GM18502 (cell line): ENCODE measurements around the gene DLG2.

ENCODE experiments used
- ATAC-seq: cut with Tn5 transposase; IDR thresholded peaks from one replicate; pipeline ENCODE4 v1.9.1; 2021; ENCODE audit warnings: mild to moderate bottlenecking; ENCODE audit not compliant: unreplicated experiment, poor library complexity

Gene DLG2

DNA sequence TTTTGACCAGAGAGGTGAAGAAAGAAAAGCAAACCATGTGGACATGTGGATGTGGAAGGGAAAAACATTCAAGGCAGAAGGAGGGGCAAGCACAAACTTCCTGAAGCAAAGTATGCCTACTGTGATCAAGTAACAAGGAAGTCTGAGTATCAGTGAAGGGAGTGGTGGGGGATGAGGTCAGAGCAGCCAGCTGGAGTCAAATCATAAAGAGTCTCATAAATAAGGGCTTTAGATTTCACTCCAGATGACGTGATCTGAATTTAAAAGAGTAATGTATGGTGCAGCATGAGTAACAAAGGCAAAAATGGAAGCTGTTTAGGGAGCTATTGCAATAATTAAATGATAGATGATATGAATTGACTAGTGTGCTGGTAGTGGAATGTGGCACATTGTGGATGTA lies 1675.6 kb downstream of the DLG2 start:
- no peak for ATAC-seq

DNA sequence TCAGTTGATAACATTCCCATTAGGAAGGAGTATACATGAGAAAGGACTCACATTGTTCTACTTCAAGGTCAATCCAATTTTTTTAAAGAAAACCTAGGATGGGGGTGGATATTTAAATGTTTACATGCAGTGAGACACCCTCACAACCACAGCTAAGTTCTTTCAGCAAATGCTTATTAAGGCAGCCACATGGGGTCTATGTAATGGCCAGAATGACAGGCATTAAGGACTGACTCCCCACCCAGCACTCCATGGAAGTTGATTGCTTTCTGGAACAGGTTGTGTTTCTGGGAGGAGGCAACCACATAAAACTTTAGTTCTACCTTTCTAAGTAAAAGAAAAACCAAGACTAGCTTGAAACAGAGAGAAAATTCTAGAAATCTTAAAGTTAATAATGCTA lies 1678.9 kb downstream of the DLG2 start:
- no peak for ATAC-seq

DNA sequence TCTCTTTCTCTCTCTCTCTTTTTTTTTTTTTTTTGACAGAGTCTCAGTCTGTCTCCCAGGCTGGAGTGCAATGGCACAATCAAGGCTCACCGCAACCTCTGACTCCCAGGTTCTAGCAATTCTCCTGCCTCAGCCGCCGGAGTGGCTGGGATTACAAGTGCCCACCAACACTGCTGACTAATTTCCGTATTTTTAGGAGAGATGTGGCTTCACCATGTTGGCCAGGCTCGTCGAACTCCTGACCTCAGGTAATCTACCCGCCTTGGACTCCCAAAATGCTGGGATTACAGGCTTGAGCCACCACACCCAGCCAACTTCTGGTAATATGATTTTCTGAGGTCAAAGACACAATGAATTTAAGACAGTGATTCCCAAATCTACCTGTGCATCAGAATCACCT lies 1681.2 kb downstream of the DLG2 start:
- ATAC-seq: no peak

DNA sequence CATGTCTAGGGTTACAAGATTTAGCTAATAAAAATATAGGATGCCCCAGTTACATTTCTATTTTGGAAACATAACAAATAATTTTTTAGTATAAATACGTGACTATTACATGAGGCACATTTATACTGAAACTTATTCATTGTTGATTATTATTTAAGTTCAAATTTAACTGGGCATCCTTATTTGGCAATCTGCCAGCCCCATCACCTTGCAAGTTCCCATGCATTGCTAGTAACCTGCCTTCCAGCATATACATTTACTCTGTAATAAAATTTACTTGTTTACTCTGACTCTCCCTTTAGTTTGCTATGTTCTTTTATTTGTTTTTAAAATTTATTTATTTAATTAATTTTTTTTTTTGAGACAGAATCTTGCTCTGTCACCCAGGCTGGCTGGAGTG lies 1686.1 kb downstream of the DLG2 start:
- no peak for ATAC-seq

DNA sequence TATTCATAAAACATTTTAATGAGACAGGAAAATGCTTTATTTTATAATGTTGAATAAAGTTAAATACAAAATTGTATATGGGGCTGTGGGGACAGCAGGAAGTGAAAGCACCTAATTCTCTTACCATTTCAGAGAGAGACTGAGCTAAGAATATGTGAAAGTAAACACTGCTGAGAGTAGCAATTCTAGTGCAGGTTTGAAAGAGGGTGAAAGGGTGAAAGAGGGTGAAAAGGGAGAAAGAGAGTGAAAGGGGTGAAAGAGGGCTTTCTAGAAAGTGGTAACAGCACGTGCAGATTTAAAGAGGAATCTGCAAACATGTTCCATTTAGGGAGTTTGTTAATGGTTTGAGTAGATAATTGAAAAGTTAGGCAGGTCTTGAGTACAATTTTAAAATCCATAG lies 1689.0 kb downstream of the DLG2 start:
- ATAC-seq: peak; percentile 64

DNA sequence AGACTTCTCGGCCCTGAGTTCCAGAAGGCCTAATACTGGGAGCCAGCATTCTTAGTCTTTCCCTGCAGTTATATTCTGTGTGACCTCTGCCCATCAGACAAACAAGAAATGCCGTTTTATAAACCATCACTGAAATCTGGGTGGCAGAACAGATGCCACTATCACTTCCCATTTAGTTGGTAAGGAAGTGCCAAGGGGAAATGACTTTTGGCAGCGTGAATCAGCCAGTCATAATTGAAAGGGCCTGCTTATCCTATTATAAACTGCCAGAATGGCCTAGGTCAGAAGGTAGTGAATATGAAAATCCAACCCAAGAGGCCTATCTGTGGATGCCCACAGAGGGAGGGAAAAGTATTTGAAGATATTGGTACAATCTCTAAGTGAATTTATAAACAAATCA lies 1694.1 kb downstream of the DLG2 start:
- no peak for ATAC-seq

DNA sequence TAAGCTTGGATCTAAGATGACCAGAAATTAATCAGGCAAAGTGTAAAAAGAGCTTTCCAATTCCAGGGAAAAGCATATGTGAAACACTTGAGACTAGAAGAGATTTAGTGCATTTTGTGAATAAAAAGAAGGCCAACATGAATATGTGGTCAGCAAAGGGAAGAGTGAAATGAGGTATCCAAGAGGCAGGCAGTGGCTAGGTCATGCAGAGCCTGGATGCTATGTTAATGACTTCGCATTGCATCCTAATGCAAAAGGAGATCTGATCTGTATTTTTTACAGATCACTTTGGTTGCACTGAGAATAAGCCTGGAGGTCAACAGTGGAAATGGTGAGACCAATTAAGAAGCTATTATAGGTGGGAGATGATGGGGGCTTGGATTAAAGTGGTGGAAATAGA lies 1699.7 kb downstream of the DLG2 start:
- ATAC-seq: no peak

DNA sequence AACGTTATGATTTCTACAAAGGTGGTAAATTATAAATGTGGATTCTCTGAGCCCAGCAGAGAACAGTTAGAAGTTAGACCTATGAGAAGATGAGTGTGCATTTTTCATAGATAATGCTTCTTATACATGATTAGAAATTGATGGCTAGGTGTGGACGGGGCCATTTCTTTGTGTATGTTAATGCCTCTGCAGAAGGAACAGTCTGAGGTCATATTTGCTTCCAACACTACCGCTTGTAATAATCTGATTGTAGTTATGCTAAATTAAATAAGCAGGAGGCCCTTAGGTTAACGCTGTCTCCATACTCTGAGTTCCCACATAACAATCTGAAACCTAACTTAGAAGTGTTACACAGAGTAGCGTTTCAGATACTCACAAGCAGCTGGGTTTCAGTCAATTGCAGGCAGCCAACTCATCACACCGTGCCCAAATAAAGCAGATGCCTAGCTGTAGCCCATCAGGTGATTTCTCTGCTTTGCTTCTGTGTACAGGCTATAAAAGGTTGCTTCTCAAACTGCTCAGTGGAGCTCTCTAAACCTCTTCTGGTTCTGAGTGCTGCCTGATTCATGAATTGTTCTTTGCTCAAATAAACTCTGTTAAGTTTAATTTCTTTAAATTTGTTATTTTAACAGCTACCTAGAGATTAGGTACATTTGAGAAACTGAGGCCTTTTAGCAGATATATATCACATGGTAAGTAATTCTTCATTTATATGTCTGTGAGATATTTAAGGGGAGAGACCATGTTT lies 1702.2 kb downstream of the DLG2 start:
- no peak for ATAC-seq

DNA sequence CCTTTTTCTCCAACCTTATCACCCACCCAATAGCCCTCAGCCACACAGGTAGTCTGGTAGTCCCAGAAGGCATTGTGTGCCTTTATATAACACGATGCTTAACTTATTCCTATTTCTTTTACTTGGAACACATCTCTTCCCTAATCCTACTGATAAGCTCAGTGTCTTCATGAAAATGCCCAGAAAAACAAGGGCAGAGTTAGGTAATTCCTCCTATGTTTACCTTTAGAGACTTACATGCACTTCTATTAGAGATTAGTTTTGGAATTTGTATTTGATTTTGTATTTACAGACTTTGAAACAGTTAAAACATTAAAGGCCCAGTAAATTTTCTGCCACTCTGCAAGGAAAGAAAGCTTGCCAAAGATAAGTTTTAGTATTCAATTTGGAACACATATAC lies 1703.2 kb downstream of the DLG2 start:
- ATAC-seq: no peak

DNA sequence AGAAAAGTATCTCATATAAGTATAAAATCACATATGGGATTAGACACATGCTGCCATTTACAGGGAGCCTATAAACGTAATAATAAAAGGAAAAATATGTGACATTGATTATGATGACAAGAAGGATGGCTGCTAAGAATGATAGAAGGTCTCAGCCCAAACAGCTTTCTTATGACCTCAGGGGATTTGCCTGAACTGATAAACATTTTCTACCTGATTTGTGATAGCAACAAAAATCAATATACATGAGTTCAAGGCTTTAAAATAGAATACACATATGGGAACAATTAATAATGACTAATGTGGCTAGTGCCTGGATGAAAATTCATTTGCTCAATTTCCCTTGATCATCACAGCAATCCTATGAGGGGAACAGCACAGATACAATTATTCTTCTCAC lies 1704.2 kb downstream of the DLG2 start:
- ATAC-seq: no peak

DNA sequence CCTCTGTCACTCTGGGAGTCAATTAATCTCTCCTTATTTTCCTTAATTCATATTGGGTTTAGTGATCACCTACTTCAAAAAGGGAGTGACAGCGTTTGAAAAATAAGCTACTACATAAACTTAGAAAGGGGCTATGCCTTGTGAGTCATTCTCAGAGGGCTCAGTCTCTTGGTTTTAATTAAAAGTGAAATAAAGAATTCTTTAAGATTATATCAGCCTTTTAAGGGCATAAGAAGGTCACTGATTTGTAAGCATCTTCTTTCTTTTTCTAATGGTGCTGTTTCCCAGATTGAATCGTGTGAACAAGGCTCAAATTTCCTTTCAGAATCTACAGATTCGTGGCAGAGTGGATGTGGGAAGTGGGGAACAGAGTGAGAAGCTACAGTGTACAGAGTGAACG lies 1704.8 kb downstream of the DLG2 start:
- ATAC-seq: no peak

DNA sequence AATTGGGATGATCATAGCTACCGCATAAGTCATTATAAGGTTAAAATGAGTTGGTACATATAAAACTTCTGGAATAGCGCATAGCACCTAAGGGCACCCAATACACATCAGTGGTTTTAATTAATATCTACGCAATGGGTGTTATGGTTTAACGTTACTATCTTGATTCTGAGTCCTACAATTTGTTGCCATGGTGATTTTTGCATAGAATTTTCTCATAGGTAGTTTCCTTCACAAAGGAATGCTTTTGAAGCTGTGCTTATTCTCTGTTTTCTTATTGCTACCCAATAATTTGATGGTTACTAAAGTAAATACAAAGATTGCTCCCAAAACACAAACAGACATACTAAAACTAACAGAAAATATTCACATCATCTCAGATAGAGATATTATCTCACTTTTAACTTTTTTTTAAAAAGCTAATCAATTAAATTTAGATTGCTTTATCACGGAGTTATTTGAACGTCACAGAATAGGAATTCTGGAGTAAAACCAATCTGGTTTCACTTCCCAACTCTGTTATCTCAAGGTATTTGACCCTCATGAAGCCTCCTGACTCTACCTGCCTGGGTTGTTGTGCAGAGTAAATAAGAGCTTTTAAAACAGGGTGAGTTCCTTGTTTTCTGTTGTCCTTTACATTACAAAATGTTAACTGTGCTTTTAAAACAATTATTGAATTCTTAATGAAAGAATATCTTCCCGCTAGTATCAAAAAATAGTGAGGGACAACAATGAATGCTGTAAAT lies 1705.5 kb downstream of the DLG2 start:
- ATAC-seq: no peak

DNA sequence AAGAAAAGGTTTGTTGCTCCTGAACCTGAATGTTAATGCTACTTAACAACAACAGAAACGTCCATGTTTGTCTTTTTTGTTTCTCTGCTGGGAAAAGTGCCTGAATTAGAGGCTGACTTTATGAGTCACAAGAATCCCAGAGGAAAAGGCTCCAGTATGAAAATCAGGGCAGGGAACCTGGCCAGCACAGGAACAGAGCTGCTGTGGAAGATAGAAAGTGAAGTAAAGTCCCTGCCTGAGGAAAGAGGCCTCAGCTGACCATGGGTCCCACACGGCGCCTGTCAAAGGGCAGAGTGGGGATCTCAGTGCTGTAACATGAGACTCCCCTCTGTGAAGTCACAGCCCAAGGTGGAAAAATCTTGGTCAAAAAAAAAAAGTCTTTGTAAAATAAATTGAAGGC lies 1708.7 kb downstream of the DLG2 start:
- ATAC-seq: no peak

DNA sequence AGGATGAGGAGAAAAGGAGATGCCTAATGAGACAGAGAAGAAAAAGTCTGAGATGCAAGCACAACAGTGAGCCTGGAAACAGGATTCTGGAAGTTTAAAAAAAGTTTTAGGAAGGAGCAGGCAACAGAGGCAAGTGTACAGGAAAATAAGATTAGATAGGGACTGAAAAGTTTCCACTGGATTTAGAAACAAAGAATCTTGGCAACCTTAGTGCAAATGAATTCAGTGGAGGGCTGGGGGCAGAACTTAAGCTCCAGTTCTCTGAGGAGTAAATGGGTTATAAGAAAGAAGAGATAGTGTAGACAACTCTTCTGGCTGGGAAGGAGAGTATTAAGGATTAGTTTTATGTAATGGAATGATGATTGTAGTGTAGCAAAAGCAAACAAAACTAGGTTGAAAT lies 1712.1 kb downstream of the DLG2 start:
- no peak for ATAC-seq

DNA sequence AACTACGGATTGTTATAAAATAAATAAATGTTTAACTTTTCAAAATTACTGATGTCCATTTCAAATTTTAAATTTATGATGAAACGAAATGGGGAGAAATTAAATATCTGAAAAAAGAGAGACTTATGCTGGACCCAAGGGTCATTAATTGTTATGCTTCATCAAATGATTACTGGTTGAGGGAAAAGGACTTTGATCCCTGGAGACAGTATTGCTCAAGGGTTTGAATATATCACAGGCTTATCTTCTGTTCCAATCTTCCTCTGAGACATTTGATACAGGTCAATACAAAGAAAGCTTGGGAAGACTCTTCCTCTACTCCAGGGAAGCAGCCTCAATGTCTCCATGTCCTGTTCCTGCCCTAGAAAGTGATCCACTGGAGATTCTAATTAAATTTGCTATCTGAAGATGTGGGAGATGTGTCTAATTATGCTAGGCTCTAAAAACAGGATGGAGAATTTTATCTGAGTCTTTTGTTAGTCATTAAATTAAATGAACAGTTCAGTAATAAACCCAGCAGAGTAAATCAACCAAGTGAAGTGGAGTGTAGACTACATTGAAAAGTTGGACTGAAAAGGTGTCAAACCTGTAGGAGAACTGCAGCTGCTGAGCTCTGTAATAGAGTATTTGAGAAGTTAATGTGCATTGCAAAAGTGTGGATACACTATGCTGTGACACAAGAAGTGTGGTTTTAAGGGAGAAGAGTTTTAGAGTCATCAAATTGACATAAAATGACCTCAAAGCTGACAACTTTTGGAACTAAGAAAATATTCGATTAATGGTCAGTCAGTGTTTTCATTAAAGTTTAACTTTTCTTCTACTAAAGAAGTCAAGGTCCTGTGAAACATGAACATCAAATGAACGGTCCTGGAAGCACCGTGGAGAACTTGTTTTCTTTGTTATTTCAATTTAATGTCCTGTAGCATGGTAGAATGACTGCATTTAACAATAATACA lies 1717.3 kb downstream of the DLG2 start:
- ATAC-seq: no peak

DNA sequence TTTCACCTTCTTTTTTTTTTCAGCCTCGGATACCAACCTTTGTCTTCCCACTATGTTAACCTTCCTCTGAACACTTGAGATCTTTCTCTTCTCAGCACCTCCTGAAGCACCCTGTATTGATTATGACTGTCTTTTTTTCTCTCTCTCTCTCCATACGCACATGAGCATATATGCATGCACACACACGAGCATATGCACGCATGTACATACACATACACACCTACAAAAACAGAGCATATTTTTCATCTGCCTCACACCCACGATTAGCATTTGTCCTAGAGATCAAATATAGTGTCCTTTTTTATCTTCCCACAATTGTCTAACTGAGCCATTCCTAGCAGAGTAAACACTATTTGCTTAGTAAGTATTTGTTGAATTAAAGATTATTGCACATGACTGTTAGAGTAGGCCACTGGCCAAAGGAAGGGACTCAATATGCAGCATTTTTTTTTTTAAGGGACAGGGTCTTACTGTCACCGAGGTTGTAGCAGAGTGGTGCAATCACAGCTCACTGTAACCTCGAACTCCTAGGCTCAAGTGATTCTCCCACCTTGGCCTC lies 1718.8 kb downstream of the DLG2 start:
- no peak for ATAC-seq

DNA sequence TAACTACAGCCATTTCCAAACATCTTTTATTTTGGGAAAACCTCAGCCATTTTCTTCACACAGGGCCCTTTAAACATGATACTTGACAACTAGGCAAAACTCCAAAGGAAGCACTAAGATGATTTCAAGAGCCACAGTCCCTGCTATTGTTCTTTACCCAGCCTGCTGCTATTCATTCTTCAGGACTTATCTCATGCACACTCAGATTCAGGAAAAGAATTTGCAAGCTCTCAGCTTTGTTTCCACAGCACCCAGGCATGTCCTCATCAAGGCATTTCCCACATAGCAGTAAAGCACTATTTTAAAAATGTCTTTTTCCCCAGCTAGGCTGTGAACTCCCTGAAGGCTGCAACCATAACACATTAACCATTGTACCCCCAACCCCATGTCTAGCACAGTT lies 1731.6 kb downstream of the DLG2 start:
- ATAC-seq: no peak

DNA sequence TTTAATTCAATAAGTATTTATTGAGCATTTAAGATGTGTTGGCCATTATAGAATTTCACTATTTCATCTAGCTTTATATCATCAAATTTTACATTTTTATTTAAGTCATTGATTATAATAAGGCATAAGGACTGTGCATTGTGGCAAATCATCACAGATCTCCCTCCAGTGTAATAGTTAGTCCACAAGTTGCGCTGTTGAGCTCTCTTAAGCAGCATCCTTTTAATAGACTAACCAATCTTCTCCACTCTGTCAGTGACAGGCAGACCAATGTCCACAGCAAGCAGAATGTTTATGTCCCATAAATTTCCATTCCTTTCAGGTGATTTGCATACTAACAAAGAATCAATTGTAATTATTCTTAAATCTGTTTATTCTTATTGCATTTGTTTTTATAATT lies 1745.7 kb downstream of the DLG2 start:
- no peak for ATAC-seq

DNA sequence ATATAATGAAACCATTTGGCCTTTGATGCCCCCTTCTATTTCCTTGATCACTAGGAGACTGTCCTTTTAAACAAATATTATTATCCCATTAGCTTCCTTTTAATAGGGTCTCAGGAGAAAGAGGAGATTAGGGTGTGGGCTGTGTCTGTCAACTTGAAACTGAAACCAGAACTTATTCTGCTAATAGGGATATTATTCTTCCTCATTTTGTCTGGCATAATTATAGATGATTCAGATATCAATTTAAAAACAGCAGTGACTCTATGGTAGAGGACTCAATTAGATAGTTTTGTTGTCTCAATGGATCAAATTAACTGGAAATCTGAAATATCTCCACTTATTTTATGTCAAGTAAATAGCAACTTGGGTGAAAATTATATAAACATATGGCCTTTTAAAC lies 1756.1 kb downstream of the DLG2 start:
- no peak for ATAC-seq

DNA sequence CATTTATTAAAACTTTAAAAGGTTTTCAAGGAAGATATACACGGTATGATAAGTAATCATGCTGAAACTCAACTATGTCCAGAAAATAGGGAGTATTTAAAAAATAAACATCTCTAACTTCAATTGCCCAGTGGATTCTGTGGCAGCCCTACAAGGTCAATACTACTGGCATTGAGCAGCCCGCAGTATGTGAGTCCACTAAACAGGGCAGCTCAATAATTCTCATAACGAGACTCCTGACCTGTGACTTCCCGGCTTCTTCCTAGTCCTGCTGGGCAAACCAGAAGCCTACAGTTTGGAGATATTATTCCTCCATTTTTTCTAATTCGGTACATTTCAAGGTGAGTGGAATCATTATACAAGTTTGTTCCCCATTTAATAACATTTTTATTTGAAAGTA lies 1760.5 kb downstream of the DLG2 start:
- ATAC-seq: no peak
